Loucy (cell line): ENCODE results near the gene ADAR.
A peak's percentile ranks its signal among the peaks of the same experiment; 100 is the strongest.

Experiments used
- EZH2phosphoT487 ChIP-seq: fragments of 200-600 bp; IDR thresholded peaks from 2 replicates; pipeline ENCODE4 v1.6.1; 2018; ENCODE audit warnings: antibody characterized with exemption, mild to moderate bottlenecking, moderate library complexity, borderline replicate concordance
- TF ChIP-seq, protein P1 (sequence below): fragments of 200-600 bp; sonication (generic); conservative IDR thresholded peaks from 2 replicates; pipeline ENCODE4 v1.5.1; 2014; ENCODE audit warnings: mild to moderate bottlenecking, antibody characterized with exemption, low read length

- TF ChIP-seq EZH2phosphoT487: no peak
- TF ChIP-seq, protein P1, sequence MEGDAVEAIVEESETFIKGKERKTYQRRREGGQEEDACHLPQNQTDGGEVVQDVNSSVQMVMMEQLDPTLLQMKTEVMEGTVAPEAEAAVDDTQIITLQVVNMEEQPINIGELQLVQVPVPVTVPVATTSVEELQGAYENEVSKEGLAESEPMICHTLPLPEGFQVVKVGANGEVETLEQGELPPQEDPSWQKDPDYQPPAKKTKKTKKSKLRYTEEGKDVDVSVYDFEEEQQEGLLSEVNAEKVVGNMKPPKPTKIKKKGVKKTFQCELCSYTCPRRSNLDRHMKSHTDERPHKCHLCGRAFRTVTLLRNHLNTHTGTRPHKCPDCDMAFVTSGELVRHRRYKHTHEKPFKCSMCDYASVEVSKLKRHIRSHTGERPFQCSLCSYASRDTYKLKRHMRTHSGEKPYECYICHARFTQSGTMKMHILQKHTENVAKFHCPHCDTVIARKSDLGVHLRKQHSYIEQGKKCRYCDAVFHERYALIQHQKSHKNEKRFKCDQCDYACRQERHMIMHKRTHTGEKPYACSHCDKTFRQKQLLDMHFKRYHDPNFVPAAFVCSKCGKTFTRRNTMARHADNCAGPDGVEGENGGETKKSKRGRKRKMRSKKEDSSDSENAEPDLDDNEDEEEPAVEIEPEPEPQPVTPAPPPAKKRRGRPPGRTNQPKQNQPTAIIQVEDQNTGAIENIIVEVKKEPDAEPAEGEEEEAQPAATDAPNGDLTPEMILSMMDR: 0 out of 2 replicates have a peak, but pooled peaks have one; percentile 7
Observed at GRCh38 chr1:154629061-154629674, 21.2 kb upstream of the ADAR start.
